Kidney tubule cell (primary cell): ENCODE measurements around the gene TMEM179.
"Not testable (repeated sequence)": the region's sequence is repeated elsewhere in the genome, so short reads cannot be mapped to it uniquely, and the experiment has no call there.

ENCODE experiments used
- DNase-seq: peaks from one replicate; pipeline ENCODE4 v3.0.0-alpha.2; 2018; ENCODE audit warnings: low spot score

Gene TMEM179

DNA sequence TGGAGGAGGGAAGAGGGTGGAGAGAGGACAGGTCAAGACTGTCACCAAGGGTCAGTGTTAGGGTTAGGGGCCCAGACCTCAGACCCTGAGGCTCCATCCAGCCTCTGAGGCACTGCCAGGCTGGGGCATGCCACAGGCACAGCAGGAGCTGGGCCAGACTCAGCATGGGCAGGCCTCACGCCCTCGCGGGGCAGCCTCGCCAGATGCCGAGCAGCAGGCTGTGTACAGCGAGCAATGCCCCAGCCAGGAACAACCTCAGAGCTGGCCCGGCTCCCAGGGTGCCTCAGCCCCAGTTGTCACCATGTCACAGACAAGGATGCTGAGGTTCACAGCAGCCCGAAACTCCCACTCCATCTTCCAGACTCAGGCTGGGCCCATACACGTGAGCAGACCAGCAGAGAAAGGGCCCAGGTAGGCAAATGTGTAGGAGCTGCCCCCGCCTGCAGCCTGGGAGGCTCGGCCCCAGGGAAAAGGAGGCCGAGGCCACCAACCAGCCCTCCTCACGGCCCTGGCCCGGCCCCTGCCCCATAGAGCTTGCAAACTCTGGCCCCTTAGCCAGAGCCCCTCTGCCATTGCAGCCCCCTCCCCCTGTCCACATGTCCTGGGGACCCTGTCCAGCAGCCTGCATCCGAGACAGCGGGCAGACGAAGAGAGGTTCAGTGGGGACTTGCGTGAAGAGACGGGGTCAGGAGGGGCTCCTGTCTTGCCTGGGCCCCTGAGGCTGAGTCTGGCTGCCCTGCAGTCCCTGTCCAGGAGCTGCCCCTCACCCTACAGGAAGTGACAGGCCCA is 17.5 kb downstream of the TMEM179 start:
- no peak for DNase-seq

DNA sequence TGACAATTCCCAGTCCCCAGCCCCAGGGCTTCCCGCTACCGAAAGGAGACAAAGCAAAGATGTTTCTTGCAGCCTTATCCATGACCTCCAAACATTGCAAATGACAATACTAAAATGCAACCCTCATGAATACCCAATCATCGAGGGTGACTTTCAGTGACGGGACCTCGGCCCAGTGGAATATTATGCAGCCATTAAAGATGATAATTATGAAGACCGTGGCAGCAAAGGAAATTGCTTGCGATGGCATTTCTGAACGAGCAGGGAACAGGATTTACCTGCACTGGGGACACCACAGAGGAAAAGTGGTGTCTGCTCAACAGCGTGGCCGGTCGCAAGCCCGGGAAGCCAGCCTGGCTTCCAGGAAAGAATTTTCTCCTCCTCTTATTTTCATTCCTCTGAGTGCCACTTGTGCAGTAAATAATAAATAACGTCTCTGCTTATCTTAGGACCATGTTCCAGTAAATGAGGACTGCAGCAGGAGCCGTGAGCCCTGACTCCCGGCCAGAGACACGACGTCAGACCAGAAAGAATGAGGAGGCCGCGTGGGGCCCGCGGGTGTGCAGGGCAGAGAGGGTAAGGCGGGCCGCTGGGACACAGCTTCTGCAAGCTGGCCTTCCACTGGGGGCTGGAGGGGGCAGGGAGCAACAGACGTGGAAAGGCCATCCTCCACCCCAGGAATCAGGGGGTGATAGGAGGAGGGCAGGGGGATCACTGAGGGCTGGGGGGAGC is 18.4 kb downstream of the TMEM179 start:
- DNase-seq = no peak

DNA sequence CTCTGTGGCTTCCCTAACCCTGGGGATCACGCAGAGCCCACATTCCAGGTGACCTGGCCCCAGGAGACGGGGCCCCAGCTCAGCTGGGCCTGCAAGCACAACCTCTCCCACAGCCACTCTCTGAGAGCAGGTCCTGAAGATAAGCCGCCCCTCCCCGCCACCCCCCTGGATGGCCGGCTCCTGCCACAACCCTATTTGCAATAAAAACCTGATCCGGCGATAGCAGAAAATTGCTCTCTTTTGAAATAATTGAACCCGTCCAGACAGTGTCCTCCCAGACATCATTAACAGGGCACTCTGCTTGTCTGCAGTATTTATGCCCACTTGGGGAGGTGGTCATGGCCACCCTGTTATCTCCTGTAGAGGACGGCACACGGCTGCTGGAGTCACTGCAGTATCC is 20.0 kb downstream of the TMEM179 start:
- DNase-seq = no peak

DNA sequence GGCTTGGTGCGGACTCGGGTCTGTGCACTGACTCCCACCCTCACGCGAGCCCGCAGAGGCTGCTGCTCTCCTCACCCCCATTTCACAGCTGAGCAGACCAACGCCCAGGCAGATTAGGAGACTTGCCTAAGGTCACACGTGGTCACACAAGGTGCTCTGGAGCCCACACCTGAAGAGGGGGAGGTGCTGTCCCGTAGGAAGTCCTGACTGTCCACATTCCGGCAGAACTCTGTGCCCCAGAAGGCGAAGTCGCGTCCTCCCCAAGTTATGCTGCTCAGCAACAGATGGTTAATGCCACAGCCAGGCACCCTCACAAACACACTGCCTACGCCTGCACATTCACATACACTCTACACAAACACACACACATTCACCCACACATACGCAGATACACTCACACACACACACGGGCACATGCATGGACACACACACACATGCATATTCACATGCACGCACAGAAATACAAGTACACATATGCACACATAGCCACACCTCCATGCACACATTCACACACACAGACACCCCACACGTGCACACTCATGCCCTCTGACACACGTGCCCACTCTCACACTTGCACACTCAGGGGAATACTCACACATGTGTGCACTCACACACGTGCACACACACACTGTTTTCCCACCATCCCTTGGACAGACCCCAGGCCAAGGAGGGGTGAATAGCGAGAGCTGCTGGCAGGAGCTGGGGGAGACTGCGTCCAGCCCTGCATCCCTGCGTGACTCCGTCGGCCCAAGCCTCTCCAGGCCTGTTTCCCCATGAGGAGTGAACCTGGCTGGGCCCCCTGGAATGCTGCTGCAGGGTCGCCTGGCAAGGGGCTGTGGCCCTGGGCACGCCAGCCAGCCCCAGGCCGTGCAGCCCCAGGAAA is 20.9 kb downstream of the TMEM179 start:
- DNase-seq = no peak

DNA sequence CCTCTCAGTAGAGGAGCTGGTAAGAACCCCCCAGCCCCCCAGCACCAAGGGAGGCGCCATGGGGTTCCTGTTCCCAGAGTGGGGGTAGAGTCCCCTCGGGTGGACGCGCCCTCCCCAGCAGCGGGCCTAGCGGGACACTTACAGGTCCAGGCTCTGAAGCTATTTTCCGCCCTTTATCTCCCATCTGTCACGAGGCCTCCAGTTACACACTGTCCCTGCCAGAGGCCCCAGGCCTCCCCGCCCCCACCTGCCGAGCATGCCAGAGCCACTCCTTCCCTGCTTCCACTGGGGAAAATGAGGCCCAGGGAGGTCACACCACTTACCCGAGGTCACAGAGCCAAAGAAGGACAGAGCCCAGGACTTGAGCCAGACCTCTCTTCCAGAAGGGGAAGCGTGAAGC is 21.9 kb downstream of the TMEM179 start:
- no peak for DNase-seq

DNA sequence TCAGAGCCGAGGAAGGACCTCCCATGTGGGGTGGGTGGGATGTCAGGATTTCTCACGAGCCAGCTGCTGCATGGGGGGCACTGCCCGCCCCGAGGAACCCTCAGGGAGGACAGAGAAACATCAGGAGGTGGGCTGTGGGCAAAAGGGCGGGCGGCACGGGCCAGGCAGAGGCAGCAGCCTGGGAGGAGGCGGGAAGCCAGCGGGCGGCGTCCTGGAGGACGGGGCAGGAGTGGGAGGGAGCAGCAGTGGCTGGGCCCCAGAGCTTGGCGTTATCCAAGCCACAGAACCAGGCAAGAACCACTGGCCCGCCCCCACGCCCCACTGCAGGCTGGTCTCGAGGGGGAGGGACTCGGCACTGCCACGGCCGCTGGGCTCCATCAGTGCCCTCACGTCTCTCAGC is 22.6 kb downstream of the TMEM179 start:
- DNase-seq = no peak

DNA sequence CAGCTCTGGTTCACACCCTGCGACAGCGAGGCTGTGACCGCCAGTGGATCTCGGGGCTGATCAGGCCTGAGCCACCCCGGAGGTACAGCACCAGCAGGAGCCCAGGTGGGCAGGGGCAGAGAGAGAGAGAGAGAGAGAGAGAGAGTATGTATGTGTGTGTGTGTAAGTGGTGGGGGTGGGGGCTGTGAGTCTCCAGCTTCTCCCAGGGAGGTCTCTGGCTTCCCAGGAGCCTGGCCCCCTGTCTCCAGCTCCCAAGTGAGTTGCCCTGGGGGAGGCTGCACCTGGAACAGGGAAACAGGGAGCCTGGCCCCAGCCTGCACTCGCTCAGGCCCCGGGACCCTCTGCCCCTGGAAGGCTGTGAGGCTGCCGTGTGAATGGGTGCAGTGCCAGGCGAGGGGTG is 23.1 kb downstream of the TMEM179 start:
- DNase-seq = no peak

DNA sequence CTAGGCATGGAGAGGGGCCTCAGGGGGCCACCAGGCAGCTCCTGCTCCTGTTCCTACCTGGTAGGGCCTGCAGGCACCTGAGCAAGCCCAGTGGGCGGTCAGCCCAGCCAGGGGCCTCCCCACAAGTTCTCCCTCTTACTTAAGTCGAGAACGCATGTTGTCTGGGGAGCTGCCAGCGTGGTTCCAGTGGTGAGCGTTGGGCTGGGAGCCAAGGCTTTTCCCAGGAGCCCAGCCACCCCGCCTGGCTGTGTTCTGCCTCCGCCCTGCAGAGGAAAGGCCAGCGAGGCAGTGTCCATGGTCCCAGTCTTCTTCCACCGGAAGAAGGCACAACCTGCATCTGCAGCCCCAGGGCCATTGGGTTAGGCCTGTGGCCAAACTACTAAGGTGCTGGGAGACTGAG is 23.6 kb downstream of the TMEM179 start:
- DNase-seq = peak; percentile 29

DNA sequence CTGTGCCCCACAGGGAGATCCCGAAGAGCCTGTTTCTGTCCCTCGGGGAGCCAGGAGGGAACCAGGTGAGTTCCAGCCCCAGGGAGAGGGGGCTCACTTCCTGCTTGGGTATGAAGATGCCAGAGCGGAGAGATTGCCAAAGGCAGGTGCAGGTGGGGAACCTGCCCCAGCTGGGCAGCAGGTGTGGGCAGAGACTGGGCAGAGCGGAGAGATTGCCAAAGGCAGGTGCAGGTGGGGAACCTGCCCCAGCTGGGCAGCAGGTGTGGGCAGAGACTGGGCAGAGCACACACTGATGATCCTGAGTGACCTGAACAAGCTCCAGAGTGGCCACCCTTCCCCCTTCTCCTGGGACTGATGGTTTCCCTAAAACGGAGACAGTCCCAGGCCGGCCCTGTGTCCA is 24.6 kb downstream of the TMEM179 start:
- DNase-seq = not testable (repeated sequence)

DNA sequence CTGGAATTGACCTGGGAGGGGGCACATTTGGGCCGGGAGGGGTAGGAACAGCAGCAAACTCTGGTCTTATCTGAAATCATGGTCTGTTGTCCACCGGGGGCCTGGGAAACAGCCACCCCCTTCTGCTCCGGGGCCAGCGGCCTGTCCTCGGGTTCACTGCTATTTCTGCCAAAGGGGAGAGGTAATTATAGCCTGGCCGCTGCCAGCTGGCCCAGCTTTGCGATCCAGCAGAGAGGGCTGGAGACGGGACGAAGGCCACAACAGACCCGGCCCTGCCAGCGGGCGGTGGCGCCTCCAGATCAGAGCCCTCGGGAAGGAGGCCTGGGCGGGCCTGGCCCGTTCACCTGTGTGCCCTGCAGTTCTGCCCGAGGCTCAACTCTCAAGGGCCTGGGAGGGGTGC is 25.1 kb downstream of the TMEM179 start, which contains the start of gene C14orf180:
TSS of gene C14orf180 (plus strand) at position 258 of the 400 bp plus-strand sequence. CDS start 6,667 bp downstream, outside the sequence.
- DNase-seq = no peak

DNA sequence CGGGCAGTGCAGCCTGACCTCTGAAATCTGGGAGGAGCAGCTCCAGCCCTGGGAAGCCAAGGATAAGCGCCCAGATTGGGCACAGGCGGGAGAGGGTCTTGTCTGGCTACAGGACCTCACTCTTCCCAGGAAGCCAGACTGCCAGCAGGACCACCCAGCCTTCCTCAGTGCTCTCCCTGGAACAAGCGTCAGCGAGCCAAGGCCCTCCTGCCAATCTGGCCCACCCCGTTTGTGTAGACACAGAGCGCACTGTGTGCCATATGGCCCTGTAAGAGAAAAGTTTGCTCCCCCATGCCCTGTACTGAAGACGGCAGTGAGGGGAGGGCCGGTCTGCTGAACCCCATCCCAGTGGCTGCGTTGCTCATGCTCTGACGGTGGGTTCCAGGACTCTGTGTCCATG is 26.3 kb downstream of the TMEM179 start:
- no peak for DNase-seq

DNA sequence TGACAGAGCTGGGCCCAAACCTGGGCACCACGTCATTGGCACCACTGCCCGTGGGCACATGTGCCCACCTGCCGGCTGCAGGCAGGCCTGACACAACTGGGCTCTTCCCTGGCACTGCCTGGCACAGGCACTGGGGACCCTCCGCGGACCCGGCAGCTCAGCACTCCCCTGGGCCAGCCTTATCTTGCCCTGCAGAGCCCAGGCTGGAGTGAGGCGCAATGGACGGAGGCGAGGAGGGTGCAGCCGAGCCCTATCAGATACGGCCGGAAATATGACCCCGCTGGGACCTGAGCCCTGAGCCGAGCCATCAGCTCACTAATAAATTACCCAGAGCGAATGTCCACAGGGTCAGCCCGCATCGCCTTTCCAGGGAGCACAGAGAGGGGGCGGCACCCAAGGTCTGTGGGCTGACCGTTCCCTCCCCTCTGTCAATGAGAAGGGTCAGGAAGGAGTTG is 26.7 kb downstream of the TMEM179 start:
- no peak for DNase-seq

DNA sequence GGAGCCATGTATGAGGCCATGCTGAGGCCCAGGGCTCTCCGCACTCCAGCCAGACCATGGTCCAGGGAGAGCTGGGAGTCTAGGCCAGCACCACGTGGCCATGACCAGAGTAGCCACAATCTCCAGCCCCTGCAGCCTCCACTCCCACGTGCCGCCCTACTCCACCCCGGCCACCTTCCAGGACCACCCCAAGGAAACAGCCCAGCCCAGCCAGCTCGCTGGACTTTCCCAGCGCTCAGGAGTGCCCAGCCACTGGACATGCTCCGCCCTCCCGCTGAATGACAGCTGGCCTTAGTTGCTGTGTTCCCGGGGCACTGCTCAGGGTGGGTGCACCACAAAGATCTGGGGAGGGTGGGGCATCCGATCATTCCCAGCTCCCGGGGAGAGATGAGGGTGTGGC is 27.1 kb downstream of the TMEM179 start:
- DNase-seq = no peak

DNA sequence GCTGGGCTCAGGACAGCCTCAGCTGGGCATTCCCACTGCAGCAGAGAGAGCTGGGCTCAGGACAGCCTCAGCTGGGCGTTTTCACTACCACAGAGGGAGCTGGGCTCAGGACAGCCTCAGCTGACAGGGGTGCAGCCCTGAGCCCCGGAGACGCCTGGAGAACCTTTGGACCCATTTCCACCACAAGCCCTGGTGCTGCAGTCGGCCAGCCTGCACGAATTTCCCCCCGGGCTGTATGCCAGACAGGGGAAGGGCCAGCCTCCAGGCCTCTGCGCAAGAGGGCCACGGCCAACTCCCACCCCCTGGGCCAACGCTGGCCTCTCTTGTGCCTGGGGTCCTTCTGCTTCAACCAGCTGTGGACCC is 27.6 kb downstream of the TMEM179 start:
- no peak for DNase-seq

DNA sequence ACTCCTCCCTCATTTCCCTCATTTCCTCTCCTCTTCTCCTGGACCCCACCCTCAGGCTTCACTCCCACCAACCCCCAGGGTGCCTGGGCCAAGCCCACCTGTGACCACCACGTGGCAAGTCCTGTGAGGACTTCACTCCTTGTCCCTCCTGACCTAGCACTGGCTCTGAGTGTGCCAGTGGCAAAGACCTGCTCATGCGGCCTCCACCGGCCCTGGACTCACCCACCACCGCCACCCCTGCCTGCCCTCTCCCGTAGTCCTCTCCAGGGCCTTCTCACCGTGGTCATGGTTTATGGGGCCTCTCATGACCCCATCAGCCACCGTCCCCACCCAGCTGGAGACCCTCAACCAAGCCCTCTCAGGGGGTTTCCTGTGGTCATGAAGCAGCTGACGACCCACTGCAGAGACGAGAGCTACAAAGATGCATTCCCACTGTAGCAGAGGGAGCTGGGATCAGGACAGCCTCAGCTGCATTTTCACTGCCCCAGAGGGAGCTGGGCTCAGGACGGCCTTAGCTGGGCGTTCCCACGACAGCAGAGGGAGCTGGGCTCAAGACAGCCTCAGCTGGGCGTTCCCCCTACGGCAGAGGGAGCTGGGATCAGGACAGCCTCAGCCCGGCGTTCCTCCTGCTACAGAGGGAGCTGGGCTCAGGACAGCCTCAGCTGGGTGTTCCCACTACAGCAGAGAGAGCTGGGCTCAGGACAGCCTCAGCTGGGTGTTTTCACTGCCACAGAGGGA is 28.2 kb downstream of the TMEM179 start:
- no peak for DNase-seq

DNA sequence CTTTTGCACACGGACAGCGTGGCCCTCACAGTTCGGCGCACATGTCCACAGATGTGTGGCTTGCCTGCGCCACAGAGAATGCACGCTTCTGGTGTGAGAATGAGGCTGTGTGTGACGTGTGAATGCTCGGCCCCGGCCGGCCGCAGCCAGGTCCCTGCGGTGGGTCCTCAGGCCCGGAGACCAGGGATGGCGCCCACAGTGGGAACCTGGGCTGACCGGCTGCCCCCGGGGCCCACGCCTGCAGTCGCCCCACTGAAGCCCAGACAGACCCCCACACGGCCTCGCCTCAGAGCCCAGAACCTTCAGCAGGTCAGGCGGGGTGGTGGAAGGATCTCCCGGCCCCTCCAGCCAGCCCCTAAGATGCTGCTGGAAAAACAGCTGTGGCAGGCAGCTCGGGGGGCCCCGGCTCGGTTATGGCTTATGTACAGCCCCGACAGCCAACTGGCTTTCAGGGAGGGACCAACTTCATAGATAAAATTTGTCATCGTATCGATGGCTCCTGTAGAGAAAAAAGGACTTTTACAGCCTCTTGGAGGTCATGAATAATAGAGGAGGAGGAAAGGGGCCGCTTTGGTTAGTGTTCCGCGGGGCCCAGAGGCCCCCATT is 29.5 kb downstream of the TMEM179 start:
- no peak for DNase-seq

DNA sequence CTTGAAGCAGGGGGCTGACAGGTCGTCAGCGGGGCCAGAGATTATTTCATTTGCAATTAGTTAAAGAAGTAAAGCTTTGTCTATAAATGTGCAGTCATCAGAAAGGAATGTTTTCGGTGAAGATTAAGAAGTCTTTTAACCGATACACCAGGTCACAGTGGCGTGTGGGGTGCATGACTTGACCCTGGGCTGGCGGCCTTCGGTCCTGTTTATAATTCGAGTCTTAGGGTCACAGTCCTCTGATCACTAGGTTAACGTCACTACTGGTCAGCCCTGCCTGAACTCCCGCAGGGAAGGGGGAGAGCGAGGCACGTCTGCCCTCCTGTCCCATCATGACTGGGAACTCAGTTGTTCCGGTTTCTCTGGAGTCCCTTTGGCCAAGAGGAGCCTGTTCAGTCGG is 30.0 kb downstream of the TMEM179 start:
- no peak for DNase-seq

DNA sequence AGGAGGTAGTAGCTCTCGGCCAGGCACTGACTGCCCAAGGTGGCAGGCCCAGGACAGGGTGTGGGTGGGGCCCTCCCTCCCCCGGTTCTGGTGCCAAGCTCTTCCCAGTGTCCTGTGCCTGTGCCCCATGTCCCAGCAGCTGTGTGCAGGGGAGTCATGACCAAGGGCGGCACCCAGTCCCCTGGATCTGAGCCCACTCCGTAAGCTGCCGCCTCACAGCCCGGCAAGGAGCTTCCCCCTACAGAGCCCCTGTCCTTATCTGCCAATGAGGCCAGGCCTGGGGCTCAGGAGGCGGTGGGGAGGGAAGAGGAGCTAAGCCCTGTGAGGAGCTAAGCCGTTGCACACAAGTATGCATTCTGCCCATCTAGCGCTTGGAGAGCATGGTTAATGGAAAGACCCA is 30.6 kb downstream of the TMEM179 start:
- DNase-seq = no peak

DNA sequence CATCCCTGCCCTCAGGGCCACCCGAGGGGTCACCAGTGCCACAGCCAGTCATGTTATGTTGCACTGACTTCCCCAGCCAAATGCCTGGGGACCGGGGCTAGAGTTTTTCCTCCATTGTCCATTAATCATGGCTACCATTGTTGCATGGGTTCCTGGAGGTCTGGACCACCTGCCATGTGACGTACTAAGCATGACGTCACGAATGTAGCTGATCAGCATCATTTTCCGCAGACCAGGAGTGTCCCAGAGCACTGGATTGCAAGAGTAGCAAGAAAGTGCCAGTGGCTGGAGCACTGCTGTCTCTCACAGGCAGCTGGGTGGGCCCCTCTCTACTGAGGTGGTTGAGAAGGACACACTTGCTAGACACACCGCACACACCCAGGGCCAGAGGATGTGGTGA is 31.9 kb downstream of the TMEM179 start:
- DNase-seq = no peak

DNA sequence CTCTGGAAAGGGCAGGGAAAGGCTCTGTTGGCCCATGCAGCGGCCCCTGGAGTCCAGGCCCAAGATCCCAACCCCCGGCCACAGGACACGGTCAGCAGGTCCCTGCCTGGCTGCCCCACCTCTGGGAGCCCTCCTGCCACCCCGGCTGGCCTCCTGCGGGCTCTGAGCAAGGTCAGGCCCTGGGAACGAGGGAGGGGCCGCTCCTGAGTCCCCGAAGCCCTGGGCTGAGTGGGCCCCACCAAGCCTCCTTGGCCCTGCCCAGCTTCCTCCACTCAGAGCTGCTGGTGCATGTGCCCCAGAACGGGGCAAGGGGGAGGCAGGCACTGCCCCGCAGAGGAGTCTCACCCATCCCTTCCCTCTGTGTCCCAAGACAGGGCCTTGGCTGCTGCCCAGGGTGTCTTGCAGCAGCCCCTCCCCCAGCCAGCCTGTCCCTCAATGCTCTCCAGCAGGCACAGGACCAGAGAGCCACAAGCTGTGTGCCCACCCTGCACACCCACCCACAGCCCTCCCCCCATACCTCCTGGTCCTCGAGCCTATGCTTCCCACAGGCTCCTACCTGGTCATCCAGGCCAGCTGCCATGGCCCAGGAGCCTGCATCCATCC is 32.4 kb downstream of the TMEM179 start:
- DNase-seq = no peak

DNA sequence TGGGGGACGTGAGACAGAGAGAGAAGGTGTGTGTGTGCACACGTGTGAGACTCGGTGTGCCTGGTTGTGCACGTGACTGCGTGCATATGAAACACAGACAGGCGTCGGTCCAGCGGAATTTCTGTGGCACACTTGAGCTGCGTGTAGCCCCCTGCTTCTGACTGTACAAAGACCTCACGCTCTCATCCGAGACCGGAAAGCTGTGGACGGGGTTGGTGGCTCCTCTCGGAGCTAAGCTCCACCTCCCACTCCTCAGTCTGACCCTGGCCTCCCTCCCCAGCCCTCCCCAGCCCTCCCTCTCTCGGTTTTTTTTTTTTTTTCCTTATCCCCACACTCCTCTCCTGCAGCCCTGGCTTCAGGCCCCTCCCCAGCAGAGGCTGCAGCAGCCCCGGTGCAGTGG is 33.3 kb downstream of the TMEM179 start:
- DNase-seq = no peak
